HG02884 (cell line): Measurements from ENCODE around the gene UBE2G2.

ENCODE experiments used
- ATAC-seq: cut with Tn5 transposase; IDR thresholded peaks from one replicate; pipeline ENCODE4 v1.9.1; 2021; ENCODE audit warnings: mild to moderate bottlenecking, moderate library complexity; ENCODE audit not compliant: unreplicated experiment

Gene UBE2G2

GRCh38 chr21:44732956-44733355 lies 68.7 kb downstream of the UBE2G2 start:
- no peak for ATAC-seq

DNA sequence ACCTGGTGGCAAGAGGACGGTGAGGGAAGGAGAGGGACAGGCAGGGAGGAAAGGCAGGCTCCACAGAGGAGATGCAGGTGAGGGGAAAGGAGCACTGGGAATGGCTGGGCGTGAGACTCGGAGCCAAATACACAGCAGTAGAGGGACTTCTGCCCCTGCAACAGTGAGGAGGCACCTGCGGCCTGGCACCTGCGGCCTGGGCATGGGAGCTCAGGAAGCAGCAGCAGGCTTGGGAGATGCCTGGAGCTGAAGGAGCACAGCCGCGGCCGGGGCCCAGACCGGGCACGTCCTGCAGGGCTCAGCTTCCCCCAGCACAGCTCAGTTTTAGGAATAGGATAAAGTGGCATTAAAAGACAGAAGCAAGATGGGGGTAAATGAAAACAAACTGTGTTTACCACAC lies 69.4 kb downstream of the UBE2G2 start:
- no peak for ATAC-seq

GRCh38 chr21:44730951-44731579 lies 70.6 kb downstream of the UBE2G2 start:
- no peak for ATAC-seq

DNA sequence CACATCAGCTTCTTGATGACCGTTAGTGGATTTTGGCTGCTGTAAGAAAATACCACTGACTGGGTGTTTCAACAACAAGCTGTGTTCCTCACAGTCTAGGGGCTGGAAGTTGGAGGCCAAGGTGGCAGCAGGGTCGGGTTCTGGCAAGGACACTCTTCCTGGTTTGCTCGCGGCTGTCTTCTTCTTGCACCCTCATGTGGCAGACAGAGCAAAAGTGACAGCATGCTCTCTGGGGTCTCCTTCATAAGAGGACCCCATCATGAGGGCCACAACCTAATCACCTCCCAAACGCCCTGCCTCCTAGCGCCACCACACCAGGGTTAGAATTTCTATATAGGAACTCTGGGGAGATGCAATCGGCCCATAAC lies 71.6 kb downstream of the UBE2G2 start:
- no peak for ATAC-seq

DNA sequence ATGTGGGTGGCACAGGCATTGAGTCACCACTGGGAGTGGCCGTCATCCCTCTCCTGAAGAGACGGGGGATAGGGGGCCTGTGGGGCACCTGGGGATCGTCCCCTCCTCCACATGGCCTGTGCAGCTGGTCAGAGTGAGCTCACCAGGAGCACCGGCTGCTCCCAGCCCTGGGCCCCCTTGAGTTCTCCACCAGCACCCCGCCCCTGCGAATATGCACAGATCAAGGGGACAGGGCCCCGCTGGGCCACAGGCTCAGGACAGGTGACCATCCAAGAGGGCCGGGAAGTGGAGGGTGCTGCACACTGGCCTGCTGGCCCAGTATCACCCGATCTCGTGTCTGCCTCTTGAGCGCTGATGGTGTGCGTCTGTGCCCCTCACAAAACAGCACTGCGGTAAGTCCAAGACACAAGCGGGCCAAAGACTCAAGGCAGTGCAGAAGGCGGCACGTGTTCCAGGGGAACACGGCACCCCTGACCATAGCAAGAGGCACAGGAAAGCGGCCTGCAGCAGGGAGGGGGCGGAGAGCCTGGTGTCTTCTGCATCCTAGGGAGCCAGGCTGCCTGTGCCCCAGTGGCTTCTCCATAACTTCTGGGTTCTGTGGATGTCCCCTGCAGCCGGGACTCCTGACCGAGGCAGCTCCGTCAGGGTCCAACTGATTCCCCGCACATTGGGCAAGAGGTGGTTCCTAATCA lies 72.1 kb downstream of the UBE2G2 start:
- no peak for ATAC-seq

DNA sequence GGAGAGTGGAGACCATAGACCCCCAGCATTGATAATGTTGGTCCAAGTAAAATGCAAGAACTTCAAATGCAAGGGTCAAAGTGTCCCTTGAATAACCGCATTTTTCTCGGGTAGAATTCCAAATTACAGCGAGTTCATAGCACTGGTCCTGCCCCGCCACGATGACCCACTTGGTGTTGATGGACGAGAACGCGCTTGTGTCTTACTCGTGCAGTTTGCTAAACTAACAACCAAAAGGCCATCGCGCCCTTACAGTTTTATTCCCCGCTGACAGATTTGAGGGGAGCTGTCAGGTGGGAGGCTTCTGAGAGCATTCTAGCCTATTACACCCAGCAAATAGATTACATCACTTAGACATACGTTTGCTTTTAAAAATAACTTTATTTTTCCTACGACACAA lies 72.9 kb downstream of the UBE2G2 start:
- no peak for ATAC-seq

DNA sequence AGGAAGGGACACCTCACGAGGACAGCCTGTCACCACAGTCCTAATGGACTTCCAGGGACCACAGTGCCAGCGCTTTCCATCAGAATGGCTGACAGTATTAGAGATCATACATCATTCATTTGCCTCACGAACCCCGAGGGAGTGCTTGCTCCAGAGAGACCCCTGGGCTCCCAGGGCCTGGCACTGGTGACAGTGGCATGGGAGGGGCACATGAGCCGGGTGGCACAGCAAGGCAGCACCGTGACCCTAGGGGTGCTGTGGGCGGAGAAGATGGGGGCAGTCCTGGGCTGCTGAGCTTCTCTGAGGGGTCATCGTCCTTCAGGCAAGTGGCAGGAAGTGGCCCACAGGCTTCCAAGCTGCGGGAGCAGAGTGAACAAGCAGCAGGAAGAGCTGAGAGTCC lies 73.9 kb downstream of the UBE2G2 start:
- no peak for ATAC-seq

GRCh38 chr21:44727321-44727720 lies 74.3 kb downstream of the UBE2G2 start:
- no peak for ATAC-seq

- no peak for ATAC-seq
Observed at GRCh38 chr21:44726826-44727225, 74.8 kb downstream of the UBE2G2 start.

GRCh38 chr21:44724926-44725325 lies 76.7 kb downstream of the UBE2G2 start:
- ATAC-seq, result no peak

- no peak for ATAC-seq
Observed at GRCh38 chr21:44724196-44724595, 77.4 kb downstream of the UBE2G2 start.

DNA sequence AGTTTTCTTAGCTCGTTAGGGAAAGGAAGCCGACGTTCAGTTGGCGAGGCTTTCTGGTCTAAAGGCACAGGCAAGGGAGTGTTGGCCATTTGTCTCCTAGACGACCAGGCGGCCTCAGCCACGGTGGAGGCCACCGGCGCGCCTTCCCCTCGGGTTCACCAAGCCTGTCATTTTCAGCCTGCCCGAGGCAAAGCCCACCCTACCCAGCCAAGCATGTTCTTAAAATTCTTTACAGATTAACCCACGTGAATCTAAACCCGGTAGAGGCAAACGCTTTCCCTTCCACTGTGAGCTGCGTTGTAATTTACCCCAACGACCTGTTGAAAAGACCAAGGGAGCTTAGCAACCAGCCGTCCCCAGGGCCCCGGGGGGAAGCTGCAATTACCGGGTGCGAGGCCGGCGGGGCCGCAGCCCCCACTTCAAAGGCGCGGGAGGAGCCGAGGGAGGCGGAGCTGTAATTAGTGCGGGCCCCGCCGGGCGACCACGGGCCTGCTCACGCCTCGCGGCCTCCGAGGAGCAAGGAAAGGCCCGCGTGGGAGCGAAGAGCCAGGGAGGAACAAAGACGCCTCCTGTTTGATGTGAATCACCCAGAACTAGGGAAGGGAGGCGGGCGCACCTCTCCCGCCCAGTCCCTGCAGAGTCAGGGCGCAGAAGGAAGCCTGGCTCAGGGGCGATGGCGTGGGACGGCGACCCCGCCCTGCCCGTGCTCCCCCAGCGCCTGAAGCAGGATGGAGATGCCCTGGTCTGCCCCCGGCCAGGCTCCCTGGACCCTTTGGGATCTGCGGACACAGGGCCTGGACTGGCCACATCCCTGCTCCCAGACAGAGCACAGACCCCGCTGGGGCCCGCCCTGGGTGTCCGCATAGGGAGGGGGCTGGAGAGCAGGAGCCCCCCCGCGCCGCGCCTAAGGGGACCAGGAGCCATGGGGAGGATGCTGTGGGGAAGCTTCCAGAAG lies 78.2 kb downstream of the UBE2G2 start:
- ATAC-seq, result no peak

- ATAC-seq, result no peak
Observed at GRCh38 chr21:44722731-44723130, 78.9 kb downstream of the UBE2G2 start.

DNA sequence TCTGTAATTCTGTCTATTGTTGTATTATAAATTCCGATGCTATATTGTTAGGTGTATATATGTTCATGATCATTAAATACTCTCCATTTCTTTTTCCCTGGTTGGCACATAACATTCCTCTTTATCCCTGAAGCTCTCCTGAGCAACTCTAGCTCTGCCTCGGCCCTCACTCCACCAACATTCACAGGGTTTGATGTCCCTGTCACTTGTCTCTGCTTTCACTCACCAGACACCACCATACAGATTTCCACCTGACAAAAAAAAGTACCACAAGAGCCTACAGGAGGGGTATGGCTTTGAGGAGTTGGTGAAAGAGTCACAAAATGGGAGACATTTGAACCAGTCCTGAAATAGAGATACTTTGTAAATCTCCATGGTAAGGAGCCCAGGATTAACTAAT lies 81.5 kb downstream of the UBE2G2 start:
- no peak for ATAC-seq
